ENCODE data around the gene CFB. TPM values are rescaled to one million over a fixed set of nuclear protein-coding genes. Genes with fewer than 3 reads are reported as not detected.

The CFB gene
- polyA plus RNA-seq, 1 of the 3 experiments (the other 2 are of a cell fraction) = 42.1 TPM

DNA sequence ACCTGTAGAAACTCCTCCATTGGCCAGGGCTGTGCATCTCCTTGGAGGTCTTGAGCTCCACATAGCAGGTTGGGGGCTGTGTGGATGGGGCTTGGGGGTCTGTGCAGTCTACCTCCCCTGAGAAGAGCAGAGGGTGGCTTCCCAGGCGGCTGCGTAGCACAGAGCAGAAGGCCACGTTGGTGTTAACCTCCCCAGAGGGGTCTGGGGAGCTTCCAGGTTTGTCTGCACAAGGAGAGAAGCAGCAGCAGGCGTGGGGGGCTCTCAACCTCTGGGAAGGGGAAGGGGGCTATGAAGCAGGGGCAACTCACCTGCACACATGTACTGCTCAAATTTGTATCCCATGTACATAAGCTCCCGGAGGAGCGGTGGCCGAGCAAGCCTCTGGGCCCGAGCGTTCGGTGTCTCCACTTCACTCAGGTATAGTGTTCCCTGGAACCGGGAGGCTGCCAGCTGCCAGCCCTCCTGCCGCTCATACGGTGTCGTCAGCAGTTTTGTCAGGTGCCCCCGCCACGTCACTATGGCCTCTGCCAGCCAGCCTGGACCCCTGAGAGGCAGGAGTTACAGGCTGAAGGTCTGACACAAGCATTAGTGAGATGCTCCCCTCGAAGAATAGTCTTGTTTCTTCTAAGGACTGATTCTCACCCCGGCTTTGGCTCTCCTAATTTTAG is 24.8 kb downstream of the CFB start:
- 6% methylated on average over 2 of the region's 18 CpGs for WGBS (ENCODE audit: low lambda C conversion rate)
- no peaks in the 10 kb centered on the region for H4K20me1 ChIP-seq (ENCODE audit: insufficient read depth)
- H3K79me2 ChIP-seq (ENCODE audit: insufficient read depth) = peaks cover 47% of the 10 kb centered on the region

DNA sequence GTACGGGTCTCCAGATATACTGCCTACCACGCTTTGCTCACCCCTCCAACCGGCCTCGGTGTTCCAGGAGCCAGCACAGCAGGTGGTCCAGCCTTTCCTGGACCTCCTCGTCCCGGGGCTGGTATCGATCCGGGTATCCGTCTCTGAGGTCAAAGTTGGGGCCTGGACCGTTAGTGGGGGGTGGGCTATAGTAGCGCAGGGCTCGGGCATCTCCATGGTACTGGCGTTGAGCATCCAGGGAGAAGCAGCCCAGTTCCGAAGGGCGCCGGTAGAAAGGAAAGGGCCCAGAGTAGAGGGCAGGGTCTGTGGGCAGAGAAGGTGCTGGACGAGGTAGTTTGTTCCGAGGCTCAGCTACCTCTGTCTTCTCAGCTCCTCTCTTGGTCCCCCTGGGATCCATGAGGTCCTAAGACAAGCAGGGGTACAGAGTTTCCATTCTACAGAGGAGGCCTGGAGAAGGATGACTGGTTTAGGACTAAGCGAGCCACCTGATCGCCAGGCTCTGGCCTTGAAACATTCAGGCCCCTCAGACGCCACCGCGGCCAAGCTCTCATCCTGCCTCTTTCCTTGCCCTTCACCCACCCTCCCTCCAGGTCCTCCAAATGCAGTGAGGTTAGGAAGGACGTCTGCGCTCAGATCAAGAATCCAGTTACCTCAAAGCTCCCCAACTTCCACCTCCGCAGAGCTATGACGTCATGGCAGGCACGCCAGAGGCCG is 25.5 kb downstream of the CFB start:
- Histone ChIP-seq H3K9ac (peak overlapping the region; percentile 95), H3K27me3 (ENCODE audit: insufficient read depth) (no peaks in the 10 kb centered on the region), H2AFZ (ENCODE audit: low read depth) (peak overlapping the region; percentile 82; the same call in 1 of the 2 replicates), H3K9me2 (no peaks in the 10 kb centered on the region), H4K20me1 (ENCODE audit: insufficient read depth) (no peaks in the 10 kb centered on the region), H3K27ac (ENCODE audit: low read depth in 2 of 2, low read length in 1 of 2) (peak overlapping the region; percentile 95 to 97), H3K9me3 (no peaks in the 10 kb centered on the region), H3K79me2 (ENCODE audit: insufficient read depth) (peaks cover 47% of the 10 kb centered on the region), H3K36me3 (replicated peaks in 1 of 2; ENCODE audit: control insufficient read depth in 1 of 2, insufficient read depth in 2 of 2, low read length in 1 of 2) (peaks cover 11 to 39% of the 10 kb centered on the region in 2 experiments), H3K4me2 (peak overlapping the region; percentile 99), H3K4me1 (ENCODE audit: control insufficient read depth in 1 of 2, insufficient read depth in 2 of 2, low read depth in 1 of 2, low read length in 1 of 2) (peaks cover 5 to 26% of the 10 kb centered on the region in 2 experiments; a peak in 3 of 4 replicates), H3K4me3 (ENCODE audit: low read depth in 2 of 2, low read length in 1 of 2) (peak overlapping the region; percentile 91 to 94), H3F3A (replicated peaks; ENCODE audit: insufficient read depth) (peaks cover 10% of the 10 kb centered on the region)
- ChIA-PET CTCF (interaction anchor here (0.7 to 5.2 kb wide), 5 partner anchors 12 to 425 kb away, joined by 3 to 29 read pairs (median 9); partner anchors contain the start of genes ATP6V1G2, NELFE and SKIC2), POLR2A (interaction anchor here (0.9 to 2.4 kb wide), 7 partner anchors 9 to 1000 kb away, joined by 3 to 14 read pairs (median 4); partner anchors contain the start of genes NELFE, SKIC2 and ZBTB12)
- no peak for TF ChIP-seq NFIC (IDR thresholded peaks at IDR 0.05; ENCODE audit: borderline replicate concordance)
- no peak for TF ChIP-seq GATA2 (CRISPR knock-in tag; IDR thresholded peaks at IDR 0.05)
- no peak for TF ChIP-seq SMC3 (IDR thresholded peaks at IDR 0.05; ENCODE audit: low read depth, low read length)
- TF ChIP-seq MEF2A (IDR thresholded peaks at IDR 0.05; ENCODE audit: borderline replicate concordance, low read depth) = no peak
- no peak for TF ChIP-seq FOXM1 (IDR thresholded peaks at IDR 0.05; ENCODE audit: low read depth)
- TF ChIP-seq RAD21 (IDR thresholded peaks at IDR 0.05; ENCODE audit: low read length) = no peak
- TF ChIP-seq TEAD4 (IDR thresholded peaks at IDR 0.05; ENCODE audit: borderline replicate concordance, insufficient read depth) = no peak
- TF ChIP-seq RCOR1 (IDR thresholded peaks at IDR 0.05; ENCODE audit: low read length) = no peak
- TF ChIP-seq YY1 (IDR thresholded peaks at IDR 0.05; ENCODE audit: low read depth) = no peak
- no peak for TF ChIP-seq FOSL2 (IDR thresholded peaks at IDR 0.05; ENCODE audit: borderline replicate concordance, low read depth)
- TF ChIP-seq EP300 (IDR thresholded peaks at IDR 0.05; ENCODE audit: borderline replicate concordance in 1 of 2, low read depth in 1 of 2, low read length in 1 of 2) = no peak
- TF ChIP-seq, protein P1, sequence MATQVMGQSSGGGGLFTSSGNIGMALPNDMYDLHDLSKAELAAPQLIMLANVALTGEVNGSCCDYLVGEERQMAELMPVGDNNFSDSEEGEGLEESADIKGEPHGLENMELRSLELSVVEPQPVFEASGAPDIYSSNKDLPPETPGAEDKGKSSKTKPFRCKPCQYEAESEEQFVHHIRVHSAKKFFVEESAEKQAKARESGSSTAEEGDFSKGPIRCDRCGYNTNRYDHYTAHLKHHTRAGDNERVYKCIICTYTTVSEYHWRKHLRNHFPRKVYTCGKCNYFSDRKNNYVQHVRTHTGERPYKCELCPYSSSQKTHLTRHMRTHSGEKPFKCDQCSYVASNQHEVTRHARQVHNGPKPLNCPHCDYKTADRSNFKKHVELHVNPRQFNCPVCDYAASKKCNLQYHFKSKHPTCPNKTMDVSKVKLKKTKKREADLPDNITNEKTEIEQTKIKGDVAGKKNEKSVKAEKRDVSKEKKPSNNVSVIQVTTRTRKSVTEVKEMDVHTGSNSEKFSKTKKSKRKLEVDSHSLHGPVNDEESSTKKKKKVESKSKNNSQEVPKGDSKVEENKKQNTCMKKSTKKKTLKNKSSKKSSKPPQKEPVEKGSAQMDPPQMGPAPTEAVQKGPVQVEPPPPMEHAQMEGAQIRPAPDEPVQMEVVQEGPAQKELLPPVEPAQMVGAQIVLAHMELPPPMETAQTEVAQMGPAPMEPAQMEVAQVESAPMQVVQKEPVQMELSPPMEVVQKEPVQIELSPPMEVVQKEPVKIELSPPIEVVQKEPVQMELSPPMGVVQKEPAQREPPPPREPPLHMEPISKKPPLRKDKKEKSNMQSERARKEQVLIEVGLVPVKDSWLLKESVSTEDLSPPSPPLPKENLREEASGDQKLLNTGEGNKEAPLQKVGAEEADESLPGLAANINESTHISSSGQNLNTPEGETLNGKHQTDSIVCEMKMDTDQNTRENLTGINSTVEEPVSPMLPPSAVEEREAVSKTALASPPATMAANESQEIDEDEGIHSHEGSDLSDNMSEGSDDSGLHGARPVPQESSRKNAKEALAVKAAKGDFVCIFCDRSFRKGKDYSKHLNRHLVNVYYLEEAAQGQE (IDR thresholded peaks at IDR 0.05; ENCODE audit: low read depth, low read length) = no peak
- TF ChIP-seq RFX5 (IDR thresholded peaks at IDR 0.05; ENCODE audit: low read length) = no peak
- TF ChIP-seq, protein P2, sequence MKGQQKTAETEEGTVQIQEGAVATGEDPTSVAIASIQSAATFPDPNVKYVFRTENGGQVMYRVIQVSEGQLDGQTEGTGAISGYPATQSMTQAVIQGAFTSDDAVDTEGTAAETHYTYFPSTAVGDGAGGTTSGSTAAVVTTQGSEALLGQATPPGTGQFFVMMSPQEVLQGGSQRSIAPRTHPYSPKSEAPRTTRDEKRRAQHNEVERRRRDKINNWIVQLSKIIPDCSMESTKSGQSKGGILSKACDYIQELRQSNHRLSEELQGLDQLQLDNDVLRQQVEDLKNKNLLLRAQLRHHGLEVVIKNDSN (IDR thresholded peaks at IDR 0.05; ENCODE audit: borderline replicate concordance, low read depth) = no peak
- TF ChIP-seq NRF1 (IDR thresholded peaks at IDR 0.05; ENCODE audit: low read depth, low read length) = no peak
- TF ChIP-seq GABPA (IDR thresholded peaks at IDR 0.05; ENCODE audit: low read depth) = no peak
- WGBS (ENCODE audit: low lambda C conversion rate) = 5% methylated on average over 23 of the region's 29 CpGs
- DNase-seq = no peak

More for the DNA sequence above, 24.8 kb downstream of the CFB start:
- H3K4me1 ChIP-seq (ENCODE audit: control insufficient read depth in 1 of 2, insufficient read depth in 2 of 2, low read depth in 1 of 2, low read length in 1 of 2) = peaks cover 5 to 26% of the 10 kb centered on the region in 2 experiments; a peak in 3 of 4 replicates
- DNase-seq = peak; percentile 44
- peak overlapping the region; percentile 99 for H3K4me2 ChIP-seq
- H3K9me2 ChIP-seq = no peaks in the 10 kb centered on the region
- H3K9me3 ChIP-seq = no peaks in the 10 kb centered on the region
- H2AFZ ChIP-seq (ENCODE audit: low read depth) = no peak overlapping the region
- H3K9ac ChIP-seq = peak overlapping the region; percentile 95
- peaks cover 10% of the 10 kb centered on the region for H3F3A ChIP-seq (replicated peaks; ENCODE audit: insufficient read depth)
- H3K27me3 ChIP-seq (ENCODE audit: insufficient read depth) = no peaks in the 10 kb centered on the region
- peak overlapping the region; percentile 95 to 97 for H3K27ac ChIP-seq (ENCODE audit: low read depth in 2 of 2, low read length in 1 of 2)
- no peak for TF ChIP-seq RXRA (IDR thresholded peaks at IDR 0.05; ENCODE audit: borderline replicate concordance, low read depth)
- TF ChIP-seq, protein P3, sequence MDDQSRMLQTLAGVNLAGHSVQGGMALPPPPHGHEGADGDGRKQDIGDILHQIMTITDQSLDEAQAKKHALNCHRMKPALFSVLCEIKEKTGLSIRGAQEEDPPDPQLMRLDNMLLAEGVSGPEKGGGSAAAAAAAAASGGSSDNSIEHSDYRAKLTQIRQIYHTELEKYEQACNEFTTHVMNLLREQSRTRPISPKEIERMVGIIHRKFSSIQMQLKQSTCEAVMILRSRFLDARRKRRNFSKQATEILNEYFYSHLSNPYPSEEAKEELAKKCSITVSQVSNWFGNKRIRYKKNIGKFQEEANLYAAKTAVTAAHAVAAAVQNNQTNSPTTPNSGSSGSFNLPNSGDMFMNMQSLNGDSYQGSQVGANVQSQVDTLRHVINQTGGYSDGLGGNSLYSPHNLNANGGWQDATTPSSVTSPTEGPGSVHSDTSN (IDR thresholded peaks at IDR 0.05) = 0 out of 2 replicates have a peak, but pooled peaks have one; percentile 6
- CTCF ChIA-PET = interaction anchor here (0.8 to 5.2 kb wide), 4 partner anchors 11 to 53 kb away, joined by 3 to 29 read pairs (median 14); partner anchors contain the start of genes NELFE and SKIC2
- peaks cover 11 to 45% of the 10 kb centered on the region in 2 experiments for H3K36me3 ChIP-seq (replicated peaks in 1 of 2; ENCODE audit: control insufficient read depth in 1 of 2, insufficient read depth in 2 of 2, low read length in 1 of 2)
- H3K4me3 ChIP-seq (ENCODE audit: low read depth in 2 of 2, low read length in 1 of 2) = peak overlapping the region; percentile 91 to 94
- POLR2A ChIA-PET = interaction anchor here (1.2 to 3.8 kb wide), 4 partner anchors 9 to 18 kb away, joined by 4 to 20 read pairs (median 10); partner anchors contain the start of genes NELFE and SKIC2
